Thyroid gland (tissue), 4 donors: ENCODE measurements around the gene ZNF48. TPM values are rescaled to one million over a fixed set of nuclear protein-coding genes. Genes with fewer than 3 reads are reported as not detected.

ENCODE experiments used
- DNase-seq, 2 donors: peaks; one replicate each; pipeline ENCODE4 v3.0.0-alpha.2; 2019
- H3K27ac ChIP-seq, 3 donors: fragments of 200-600 bp; sonication (generic); 1 replicate in 2 of 3; 2 replicates in 1 of 3; pipeline ENCODE4 v1.5.1; 2016 to 2019; ENCODE audit warnings: mild to moderate bottlenecking in 1 of 3, moderate library complexity in 1 of 3
- H3K27me3 ChIP-seq: fragments of 200-600 bp; sonication (generic); one replicate; pipeline ENCODE4 v1.5.1; 2019
- H3K36me3 ChIP-seq, 2 donors: fragments of 200-600 bp; sonication (generic); one replicate each; pipeline ENCODE4 v1.5.1; 2016 to 2019
- H3K4me1 ChIP-seq, 2 donors: fragments of 200-600 bp; sonication (generic); one replicate each; pipeline ENCODE4 v1.5.1; 2017 to 2019
- H3K4me3 ChIP-seq, 3 donors: fragments of 200-600 bp; sonication (generic); replicated peaks in 1 of 3; 1 replicate in 2 of 3; 2 replicates in 1 of 3; pipeline ENCODE4 v1.5.1; 2016; ENCODE audit warnings: mild to moderate bottlenecking in 1 of 3
- H3K9me3 ChIP-seq: fragments of 200-600 bp; sonication (generic); one replicate; pipeline ENCODE4 v1.5.1; 2017
- POLR2A ChIP-seq, 2 donors: fragments of 450-650 bp; IDR thresholded peaks; one replicate each; pipeline ENCODE4 v1.6.1; 2017; ENCODE audit warnings: antibody characterized with exemption in 2 of 2, mild to moderate bottlenecking in 2 of 2, moderate library complexity in 1 of 2
- WGBS, 2 donors: methylation state at CpG; one replicate each; pipeline ENCODE4 v1.1.5; 2017; 5-methylcytosine and 5-hydroxymethylcytosine counted together
- intact Hi-C: fragments of 100-400 bp; cut with DNase I; formaldehyde crosslinking; loops from one replicate; pipeline ENCODE4 v1.15.1; 2023
- total RNA-seq, 4 donors: library from RNA; depleted of rRNA; stranded (reverse); fragments of >200 nt; gene quantifications; one replicate each; pipeline ENCODE4 v1.2.3, GENCODE V29; 2016
- TF ChIP-seq, protein P1 (sequence below), 6 experiments: fragments of 200-600 bp in 3 of 6; fragments of 450-650 bp in 3 of 6; sonication (generic) in 3 of 6; IDR thresholded peaks; one replicate each; pipeline ENCODE4 v1.5.1; 2016 to 2019; ENCODE audit warnings: antibody characterized with exemption in 6 of 6, mild to moderate bottlenecking in 2 of 6, inconsistent platforms in 1 of 6, moderate library complexity in 1 of 6

Gene ZNF48
- total RNA-seq, 4 donors from 2014 or later, result 8.5 to 12.2 (median 9.4) TPM

DNA sequence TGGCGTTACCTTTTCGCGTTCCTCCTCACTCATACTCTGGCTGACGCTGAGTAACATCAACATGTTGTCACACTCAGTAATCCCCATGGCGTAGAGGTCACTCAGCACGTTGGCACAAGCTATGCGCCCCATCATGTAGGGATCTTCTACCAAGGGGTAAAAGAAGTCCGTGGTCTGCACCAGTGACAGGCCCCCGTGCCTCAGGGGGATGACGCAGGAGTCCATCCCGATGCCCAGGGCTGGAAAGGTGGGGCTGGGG, 49.9 kb downstream of the ZNF48 start:
- no peaks in the 10 kb centered on the region for H3K27me3 ChIP-seq
- peaks cover 0 to 3% of the 10 kb centered on the region in 2 donors for H3K36me3 ChIP-seq
- intact Hi-C loops, result loop anchor here (2.0 to 10.0 kb wide), 2 partner anchors 82 to 160 kb away; partner anchors contain the start of gene ZNF768
- H3K4me3 ChIP-seq, result peak overlapping the region; percentile 39 to 73 (median 43)
- TF ChIP-seq, protein P1, sequence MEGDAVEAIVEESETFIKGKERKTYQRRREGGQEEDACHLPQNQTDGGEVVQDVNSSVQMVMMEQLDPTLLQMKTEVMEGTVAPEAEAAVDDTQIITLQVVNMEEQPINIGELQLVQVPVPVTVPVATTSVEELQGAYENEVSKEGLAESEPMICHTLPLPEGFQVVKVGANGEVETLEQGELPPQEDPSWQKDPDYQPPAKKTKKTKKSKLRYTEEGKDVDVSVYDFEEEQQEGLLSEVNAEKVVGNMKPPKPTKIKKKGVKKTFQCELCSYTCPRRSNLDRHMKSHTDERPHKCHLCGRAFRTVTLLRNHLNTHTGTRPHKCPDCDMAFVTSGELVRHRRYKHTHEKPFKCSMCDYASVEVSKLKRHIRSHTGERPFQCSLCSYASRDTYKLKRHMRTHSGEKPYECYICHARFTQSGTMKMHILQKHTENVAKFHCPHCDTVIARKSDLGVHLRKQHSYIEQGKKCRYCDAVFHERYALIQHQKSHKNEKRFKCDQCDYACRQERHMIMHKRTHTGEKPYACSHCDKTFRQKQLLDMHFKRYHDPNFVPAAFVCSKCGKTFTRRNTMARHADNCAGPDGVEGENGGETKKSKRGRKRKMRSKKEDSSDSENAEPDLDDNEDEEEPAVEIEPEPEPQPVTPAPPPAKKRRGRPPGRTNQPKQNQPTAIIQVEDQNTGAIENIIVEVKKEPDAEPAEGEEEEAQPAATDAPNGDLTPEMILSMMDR (IDR thresholded peaks at IDR 0.05), result no peak
- TF ChIP-seq POLR2A (IDR thresholded peaks at IDR 0.05), result no peak
- no peak for DNase-seq
- peaks cover 11 to 16% of the 10 kb centered on the region in 2 donors for H3K4me1 ChIP-seq
- H3K9me3 ChIP-seq, result no peaks in the 10 kb centered on the region
- H3K27ac ChIP-seq, result peak overlapping the region in 2 of 3 donors; percentile 73 to 85
- 33 to 46% methylated on average over 9 to 11 of the region's 11 CpGs for WGBS, 2 donors

DNA sequence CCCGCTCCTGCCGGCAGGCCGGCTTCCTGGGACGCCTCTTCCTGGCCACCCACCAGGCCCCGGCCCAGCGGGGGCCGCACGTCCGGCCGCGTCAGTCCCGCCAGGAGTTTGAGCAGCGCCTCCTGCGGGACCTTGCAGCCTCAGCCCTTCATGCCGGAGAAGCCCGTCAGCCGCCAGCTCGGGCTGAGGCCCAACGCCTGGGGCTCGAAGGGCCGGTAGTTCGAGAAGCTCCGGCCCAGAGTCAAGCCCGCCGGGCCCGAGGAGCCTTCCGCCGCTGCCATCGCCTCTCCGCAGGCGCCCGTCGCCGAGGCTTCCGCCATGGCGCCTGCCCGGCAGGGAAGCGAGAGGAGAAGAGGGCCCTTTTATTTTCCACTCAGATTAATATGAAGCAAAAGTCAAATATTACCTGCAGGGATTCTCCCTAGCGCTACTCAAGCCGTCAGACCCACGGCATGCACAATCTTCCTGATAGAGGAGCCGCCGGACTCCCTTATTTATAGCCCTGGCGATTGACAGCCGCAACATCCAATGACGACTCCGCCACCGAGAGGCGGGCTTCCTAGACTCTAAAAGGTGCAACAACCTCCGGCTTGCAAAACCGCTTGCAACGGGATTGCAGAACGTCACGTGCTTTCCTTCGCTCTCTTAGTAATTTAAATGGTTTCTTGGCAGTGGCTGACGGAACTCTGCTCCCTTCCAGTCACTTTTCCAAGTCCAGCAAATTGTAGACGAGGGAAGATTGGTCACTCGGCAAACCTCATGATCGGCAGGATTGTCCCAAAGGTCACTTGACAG, 50.4 kb downstream of the ZNF48 start, which contains the start of gene SEPHS2:
Gene SEPHS2 (minus strand): TSS at position 467 of the 795 bp plus-strand sequence. CDS start 147 bp downstream, at position 320.
- Histone ChIP-seq H3K36me3 (peaks cover 0 to 3% of the 10 kb centered on the region in 2 donors), H3K27ac (peak within 1 kb of the TSS; percentile 70 to 85 (median 73)), H3K27me3 (no peaks in the 10 kb centered on the region), H3K9me3 (no peaks in the 10 kb centered on the region), H3K4me1 (peaks cover 11 to 16% of the 10 kb centered on the region in 2 donors), H3K4me3 (peak within 1 kb of the TSS; percentile 39 to 73 (median 43))
- TF ChIP-seq, protein P1 (IDR thresholded peaks at IDR 0.05), result peak in 3 of 6 experiments; percentile 17 to 47 (median 18)
- peak; percentile 51 to 98 for TF ChIP-seq POLR2A (IDR thresholded peaks at IDR 0.05)
- WGBS, 2 donors, result 1% methylated on average over 20 to 35 of the region's 59 CpGs
- intact Hi-C loops, result loop anchor here (2.0 to 10.0 kb wide), 2 partner anchors 81 to 159 kb away; partner anchors contain the start of gene ZNF768
- peak; percentile 97 for DNase-seq

DNA sequence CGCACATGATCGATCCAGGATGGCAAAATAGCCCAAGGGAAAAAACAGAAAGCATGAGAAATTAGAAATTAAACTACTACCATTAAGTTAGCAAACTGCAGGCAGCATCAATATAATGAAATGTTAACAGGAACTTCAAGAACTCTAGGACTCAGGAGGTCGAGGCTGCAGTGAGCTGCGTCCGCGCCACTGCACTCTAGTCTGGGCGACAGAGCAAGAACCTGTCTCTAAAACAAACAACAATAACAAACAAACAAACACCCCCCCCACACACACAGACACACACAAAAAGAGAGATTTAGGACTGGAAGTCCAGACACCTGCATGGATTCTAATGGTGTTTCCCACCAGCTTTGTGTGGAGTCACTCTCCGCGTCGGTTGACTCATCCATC, 51.0 kb downstream of the ZNF48 start:
- WGBS, 2 donors, result 78 to 82% methylated on average over 10 of the region's 10 CpGs
- no peaks in the 10 kb centered on the region for H3K27me3 ChIP-seq
- peaks cover 0 to 3% of the 10 kb centered on the region in 2 donors for H3K36me3 ChIP-seq
- intact Hi-C loops, result loop anchor here (10.0 kb wide), 1 partner anchor 159 kb away; no protein-coding TSS in a partner anchor
- no peaks in the 10 kb centered on the region for H3K9me3 ChIP-seq
- peaks cover 11 to 16% of the 10 kb centered on the region in 2 donors for H3K4me1 ChIP-seq
- H3K27ac ChIP-seq, result peak overlapping the region; percentile 38 to 85 (median 73)
- TF ChIP-seq, protein P1 (IDR thresholded peaks at IDR 0.05), result no peak
- no peak for TF ChIP-seq POLR2A (IDR thresholded peaks at IDR 0.05)
- DNase-seq, result no peak
- peak overlapping the region in 1 of 3 donors; percentile 73 for H3K4me3 ChIP-seq

DNA sequence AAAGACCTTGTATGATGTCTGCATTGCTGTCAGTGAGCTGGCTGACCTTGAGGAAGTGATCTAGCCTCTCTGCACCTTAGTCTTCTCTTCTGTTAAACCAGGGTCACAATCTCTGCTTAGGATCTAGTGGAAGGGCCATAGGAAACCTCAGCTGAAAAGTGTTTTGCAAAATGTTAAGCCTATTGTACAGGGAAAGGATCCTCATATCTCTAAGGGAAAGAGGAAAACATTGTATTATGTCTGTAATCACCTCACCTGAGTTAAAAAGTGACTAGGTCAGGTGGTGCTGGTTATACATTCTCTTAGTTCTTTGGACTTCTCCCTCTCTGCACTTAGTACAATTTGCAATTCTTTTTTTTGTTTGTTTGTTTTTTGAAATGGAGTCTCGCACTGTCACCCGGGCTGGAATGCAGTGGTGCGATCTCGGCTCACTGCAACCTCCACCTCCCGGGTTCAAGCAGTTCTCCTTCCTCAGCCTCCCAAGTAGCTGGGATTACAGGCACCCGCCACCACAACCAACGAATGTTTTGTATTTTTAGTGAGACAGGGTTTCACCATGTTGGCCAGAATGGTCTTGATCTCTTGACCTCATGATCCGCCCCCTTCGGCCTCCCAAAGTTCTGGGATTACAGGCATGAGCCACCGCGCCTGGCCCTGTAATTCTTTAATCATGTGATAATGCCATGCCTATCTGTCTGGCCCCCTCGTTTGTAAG, 52.4 kb downstream of the ZNF48 start:
- TF ChIP-seq POLR2A (IDR thresholded peaks at IDR 0.05), result no peak
- TF ChIP-seq, protein P1 (IDR thresholded peaks at IDR 0.05), result no peak
- DNase-seq, result no peak
- H3K36me3 ChIP-seq, result peaks cover 0 to under 1% of the 10 kb centered on the region in 2 donors
- H3K27ac ChIP-seq, result no peak overlapping the region
- 89 to 92% methylated on average over 12 of the region's 12 CpGs for WGBS, 2 donors
- peaks cover 11 to 16% of the 10 kb centered on the region in 2 donors for H3K4me1 ChIP-seq
- intact Hi-C loops, result loop anchor here (10.0 kb wide), 1 partner anchor 157 kb away; no protein-coding TSS in a partner anchor
- no peaks in the 10 kb centered on the region for H3K9me3 ChIP-seq
- H3K4me3 ChIP-seq, result no peak overlapping the region
- H3K27me3 ChIP-seq, result no peaks in the 10 kb centered on the region
